Mammary epithelial cell (primary cell): Measurements from ENCODE around the gene CCDC88C.

ENCODE experiments used
- CTCF ChIP-seq, 2 donors: IDR thresholded peaks in 1 of 2; conservative IDR thresholded peaks in 1 of 2; 2 replicates each; pipeline ENCODE4 v1.5.1; 2011 to 2012; ENCODE audit warnings: inconsistent platforms in 2 of 2, low read length in 2 of 2, mild to moderate bottlenecking in 2 of 2, control low read depth in 1 of 2, low read depth in 1 of 2; ENCODE audit not compliant: insufficient read depth in 1 of 2; ENCODE audit errors: extremely low read depth in 1 of 2
- EZH2 ChIP-seq: IDR thresholded peaks from 2 replicates; pipeline ENCODE4 v1.6.1; 2012; ENCODE audit warnings: low read length, inconsistent platforms, borderline replicate concordance

DNA sequence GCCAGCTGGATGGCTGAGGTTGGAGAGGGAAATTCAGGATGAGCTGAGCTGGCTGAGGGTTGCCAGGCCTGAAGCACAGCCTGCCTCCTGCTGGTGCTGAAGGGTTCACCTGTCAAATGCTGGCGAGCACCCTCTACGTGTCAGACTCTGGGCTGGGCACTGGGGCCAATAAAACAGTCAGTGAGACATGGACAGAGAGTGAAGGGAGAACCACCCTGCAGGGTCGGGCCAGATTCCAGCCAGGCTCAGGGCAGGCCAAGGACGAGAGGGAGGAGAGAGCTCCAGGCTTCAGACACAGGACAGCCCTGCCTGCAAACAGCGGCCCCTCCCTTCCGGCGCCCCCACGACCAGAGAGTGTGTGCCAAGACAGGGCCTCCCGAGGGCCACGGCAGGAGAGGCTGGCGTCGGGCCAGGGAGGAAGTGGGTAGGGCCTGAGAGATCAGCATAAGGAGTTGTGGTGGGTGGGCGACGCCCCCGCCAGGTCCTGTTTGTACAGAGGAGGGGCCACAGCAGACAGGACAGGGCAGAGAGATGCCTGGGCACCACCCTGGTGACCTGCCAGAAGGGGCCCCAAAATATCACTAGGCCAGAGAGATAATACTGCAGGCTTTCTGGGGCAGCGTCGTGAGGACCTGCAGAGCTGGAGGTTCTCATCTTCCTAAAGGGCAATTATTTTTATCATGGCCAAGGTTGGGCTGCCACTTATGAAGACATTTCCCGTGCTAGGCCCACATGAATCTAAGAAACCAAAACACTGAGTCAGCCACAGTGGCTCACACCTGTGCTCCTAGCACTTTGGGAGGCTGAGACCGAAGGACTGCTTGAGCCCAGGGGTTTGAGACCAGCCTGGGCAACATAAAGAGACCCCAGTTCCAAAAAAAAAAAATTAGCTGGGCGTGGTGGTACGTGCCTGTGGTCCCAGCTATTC is 100.0 kb downstream of the CCDC88C start:
- TF ChIP-seq EZH2 (no peak), CTCF (conservative IDR thresholded peaks at IDR 0.05 in 1 of 2, IDR thresholded peaks at IDR 0.05 in 1 of 2; ENCODE audit: extremely low read depth in 1 of 2, insufficient read depth in 1 of 2, low read depth in 1 of 2, low read length in 2 of 2) (peak; percentile 9 to 40)
